ENCODE measurements around the gene GPAM.

DNA sequence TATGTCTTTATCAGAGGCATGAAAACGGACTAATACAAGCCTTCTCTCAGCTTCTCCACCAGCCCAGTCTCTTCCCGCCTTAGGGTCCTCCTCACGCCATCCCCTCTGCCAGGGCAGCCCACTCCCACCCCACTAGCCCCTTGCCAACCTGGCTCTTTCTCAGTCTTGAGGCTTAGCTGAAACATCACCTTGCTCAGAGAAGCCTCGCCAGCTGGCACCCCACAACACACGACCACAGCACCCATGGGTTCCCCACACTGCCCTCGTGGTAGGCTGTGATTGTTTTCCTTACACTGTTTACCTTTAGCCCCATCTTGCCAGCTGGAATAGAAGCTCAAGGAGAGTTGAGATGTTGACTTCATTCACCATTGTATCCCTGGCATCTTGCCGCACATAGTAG, 44.4 kb downstream of the GPAM start:
- TF ChIP-seq NR3C1 (CRISPR knock-in tag; conservative IDR thresholded peaks at IDR 0.05; ENCODE audit: low read depth), result no peak
- TF ChIP-seq, protein P1, sequence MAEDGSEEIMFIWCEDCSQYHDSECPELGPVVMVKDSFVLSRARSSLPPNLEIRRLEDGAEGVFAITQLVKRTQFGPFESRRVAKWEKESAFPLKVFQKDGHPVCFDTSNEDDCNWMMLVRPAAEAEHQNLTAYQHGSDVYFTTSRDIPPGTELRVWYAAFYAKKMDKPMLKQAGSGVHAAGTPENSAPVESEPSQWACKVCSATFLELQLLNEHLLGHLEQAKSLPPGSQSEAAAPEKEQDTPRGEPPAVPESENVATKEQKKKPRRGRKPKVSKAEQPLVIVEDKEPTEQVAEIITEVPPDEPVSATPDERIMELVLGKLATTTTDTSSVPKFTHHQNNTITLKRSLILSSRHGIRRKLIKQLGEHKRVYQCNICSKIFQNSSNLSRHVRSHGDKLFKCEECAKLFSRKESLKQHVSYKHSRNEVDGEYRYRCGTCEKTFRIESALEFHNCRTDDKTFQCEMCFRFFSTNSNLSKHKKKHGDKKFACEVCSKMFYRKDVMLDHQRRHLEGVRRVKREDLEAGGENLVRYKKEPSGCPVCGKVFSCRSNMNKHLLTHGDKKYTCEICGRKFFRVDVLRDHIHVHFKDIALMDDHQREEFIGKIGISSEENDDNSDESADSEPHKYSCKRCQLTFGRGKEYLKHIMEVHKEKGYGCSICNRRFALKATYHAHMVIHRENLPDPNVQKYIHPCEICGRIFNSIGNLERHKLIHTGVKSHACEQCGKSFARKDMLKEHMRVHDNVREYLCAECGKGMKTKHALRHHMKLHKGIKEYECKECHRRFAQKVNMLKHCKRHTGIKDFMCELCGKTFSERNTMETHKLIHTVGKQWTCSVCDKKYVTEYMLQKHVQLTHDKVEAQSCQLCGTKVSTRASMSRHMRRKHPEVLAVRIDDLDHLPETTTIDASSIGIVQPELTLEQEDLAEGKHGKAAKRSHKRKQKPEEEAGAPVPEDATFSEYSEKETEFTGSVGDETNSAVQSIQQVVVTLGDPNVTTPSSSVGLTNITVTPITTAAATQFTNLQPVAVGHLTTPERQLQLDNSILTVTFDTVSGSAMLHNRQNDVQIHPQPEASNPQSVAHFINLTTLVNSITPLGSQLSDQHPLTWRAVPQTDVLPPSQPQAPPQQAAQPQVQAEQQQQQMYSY (CRISPR knock-in tag; IDR thresholded peaks at IDR 0.05), result no peak
- TF ChIP-seq, protein P2, sequence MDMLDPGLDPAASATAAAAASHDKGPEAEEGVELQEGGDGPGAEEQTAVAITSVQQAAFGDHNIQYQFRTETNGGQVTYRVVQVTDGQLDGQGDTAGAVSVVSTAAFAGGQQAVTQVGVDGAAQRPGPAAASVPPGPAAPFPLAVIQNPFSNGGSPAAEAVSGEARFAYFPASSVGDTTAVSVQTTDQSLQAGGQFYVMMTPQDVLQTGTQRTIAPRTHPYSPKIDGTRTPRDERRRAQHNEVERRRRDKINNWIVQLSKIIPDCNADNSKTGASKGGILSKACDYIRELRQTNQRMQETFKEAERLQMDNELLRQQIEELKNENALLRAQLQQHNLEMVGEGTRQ (CRISPR knock-in tag; IDR thresholded peaks at IDR 0.05), result no peak
- TF ChIP-seq, protein P3, sequence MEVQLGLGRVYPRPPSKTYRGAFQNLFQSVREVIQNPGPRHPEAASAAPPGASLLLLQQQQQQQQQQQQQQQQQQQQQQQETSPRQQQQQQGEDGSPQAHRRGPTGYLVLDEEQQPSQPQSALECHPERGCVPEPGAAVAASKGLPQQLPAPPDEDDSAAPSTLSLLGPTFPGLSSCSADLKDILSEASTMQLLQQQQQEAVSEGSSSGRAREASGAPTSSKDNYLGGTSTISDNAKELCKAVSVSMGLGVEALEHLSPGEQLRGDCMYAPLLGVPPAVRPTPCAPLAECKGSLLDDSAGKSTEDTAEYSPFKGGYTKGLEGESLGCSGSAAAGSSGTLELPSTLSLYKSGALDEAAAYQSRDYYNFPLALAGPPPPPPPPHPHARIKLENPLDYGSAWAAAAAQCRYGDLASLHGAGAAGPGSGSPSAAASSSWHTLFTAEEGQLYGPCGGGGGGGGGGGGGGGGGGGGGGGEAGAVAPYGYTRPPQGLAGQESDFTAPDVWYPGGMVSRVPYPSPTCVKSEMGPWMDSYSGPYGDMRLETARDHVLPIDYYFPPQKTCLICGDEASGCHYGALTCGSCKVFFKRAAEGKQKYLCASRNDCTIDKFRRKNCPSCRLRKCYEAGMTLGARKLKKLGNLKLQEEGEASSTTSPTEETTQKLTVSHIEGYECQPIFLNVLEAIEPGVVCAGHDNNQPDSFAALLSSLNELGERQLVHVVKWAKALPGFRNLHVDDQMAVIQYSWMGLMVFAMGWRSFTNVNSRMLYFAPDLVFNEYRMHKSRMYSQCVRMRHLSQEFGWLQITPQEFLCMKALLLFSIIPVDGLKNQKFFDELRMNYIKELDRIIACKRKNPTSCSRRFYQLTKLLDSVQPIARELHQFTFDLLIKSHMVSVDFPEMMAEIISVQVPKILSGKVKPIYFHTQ (CRISPR knock-in tag; IDR thresholded peaks at IDR 0.05), result no peak
- TF ChIP-seq, protein P4, sequence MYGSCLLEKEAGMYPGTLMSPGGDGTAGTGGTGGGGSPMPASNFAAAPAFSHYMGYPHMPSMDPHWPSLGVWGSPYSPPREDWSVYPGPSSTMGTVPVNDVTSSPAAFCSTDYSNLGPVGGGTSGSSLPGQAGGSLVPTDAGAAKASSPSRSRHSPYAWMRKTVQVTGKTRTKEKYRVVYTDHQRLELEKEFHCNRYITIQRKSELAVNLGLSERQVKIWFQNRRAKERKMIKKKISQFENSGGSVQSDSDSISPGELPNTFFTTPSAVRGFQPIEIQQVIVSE (CRISPR knock-in tag; IDR thresholded peaks at IDR 0.05; ENCODE audit: borderline replicate concordance), result no peak

All from WTC11 (cell line).